Stimulated activated CD4-positive, alpha-beta T cell treated with anti-CD3 and anti-CD28 coated beads, Interleukin-4, amount 100 ng/mL, for 4 hours (primary cell): ENCODE measurements around the gene CD247.

Source experiments
- DNase-seq, 2 experiments: peaks; one replicate each; pipeline ENCODE4 v3.0.0-alpha.2; 2020

CD247 gene

GRCh38 chr1:167542109-167543032 lies 24.0 kb upstream of the CD247 start:
- no peak for DNase-seq

GRCh38 chr1:167541610-167542009 lies 23.3 kb upstream of the CD247 start:
- no peak for DNase-seq

GRCh38 chr1:167541003-167541402 lies 22.7 kb upstream of the CD247 start:
- DNase-seq = no peak

- DNase-seq = no peak
Measured at GRCh38 chr1:167538657-167539056, 20.3 kb upstream of the CD247 start.

GRCh38 chr1:167533851-167534300 lies 15.5 kb upstream of the CD247 start:
- peak; percentile 51 to 55 for DNase-seq

GRCh38 chr1:167532964-167533824 lies 14.9 kb upstream of the CD247 start:
- no peak for DNase-seq

- DNase-seq = no peak
Measured at GRCh38 chr1:167532375-167532774, 14.0 kb upstream of the CD247 start.

GRCh38 chr1:167529829-167530474 lies 11.6 kb upstream of the CD247 start:
- no peak for DNase-seq

GRCh38 chr1:167528057-167528728 lies 9.9 kb upstream of the CD247 start:
- no peak for DNase-seq

- no peak for DNase-seq
Measured at GRCh38 chr1:167526667-167527383, 8.5 kb upstream of the CD247 start.

- DNase-seq = no peak
Measured at GRCh38 chr1:167524651-167525050, 6.3 kb upstream of the CD247 start.

- no peak for DNase-seq
Measured at GRCh38 chr1:167522246-167522645, 3.9 kb upstream of the CD247 start.

GRCh38 chr1:167520711-167521206 lies 2.4 kb upstream of the CD247 start:
- DNase-seq = no peak

- peak; percentile 81 to 90 for DNase-seq
Measured at GRCh38 chr1:167517535-167518330, 596 bp downstream of the CD247 start.

GRCh38 chr1:167516404-167517388 lies 1.6 kb downstream of the CD247 start:
- DNase-seq = no peak

GRCh38 chr1:167515893-167516321 lies 2.4 kb downstream of the CD247 start:
- DNase-seq = no peak

GRCh38 chr1:167515461-167515860 lies 2.9 kb downstream of the CD247 start:
- DNase-seq = no peak

GRCh38 chr1:167514288-167514687 lies 4.0 kb downstream of the CD247 start:
- DNase-seq = no peak

GRCh38 chr1:167512046-167512654 lies 6.2 kb downstream of the CD247 start:
- no peak for DNase-seq
